Skeletal muscle satellite cell (primary cell): ENCODE results near the gene PDZD2.

Source experiments
- H3K27me3 ChIP-seq: 2 replicates; pipeline ENCODE4 v1.7.0; 2013; ENCODE audit warnings: low read length; ENCODE audit not compliant: control insufficient read depth, insufficient read depth
- H3K36me3 ChIP-seq: 2 replicates; pipeline ENCODE4 v1.7.0; 2013; ENCODE audit warnings: mild to moderate bottlenecking, control low read depth, low read length; ENCODE audit not compliant: insufficient read depth
- H3K4me1 ChIP-seq: 2 replicates; pipeline ENCODE4 v1.7.0; 2013; ENCODE audit warnings: low read length; ENCODE audit not compliant: control insufficient read depth, insufficient read depth
- H3K4me2 ChIP-seq: 2 replicates; pipeline ENCODE4 v1.7.0; 2013; ENCODE audit warnings: mild to moderate bottlenecking, low read length
- H3K4me3 ChIP-seq: 2 replicates; pipeline ENCODE4 v1.7.0; 2013; ENCODE audit warnings: low read length
- H3K9ac ChIP-seq: 2 replicates; pipeline ENCODE4 v1.7.0; 2013; ENCODE audit warnings: mild to moderate bottlenecking, low read depth, low read length, moderate library complexity
- H3K9me3 ChIP-seq: replicated peaks from 2 replicates; pipeline ENCODE4 v1.7.0; 2013; ENCODE audit warnings: mild to moderate bottlenecking, control low read depth, low read length

Gene PDZD2

GRCh38 chr5:31741496-31741895, 102.6 kb downstream of the PDZD2 start:
- Histone ChIP-seq H3K4me3 (no peak overlapping the region), H3K27me3 (peaks cover 9% of the 10 kb centered on the region), H3K4me2 (no peak overlapping the region), H3K4me1 (no peaks in the 10 kb centered on the region), H3K36me3 (no peaks in the 10 kb centered on the region), H3K9me3 (no peaks in the 10 kb centered on the region), H3K9ac (no peak overlapping the region)

- no peaks in the 10 kb centered on the region for H3K9me3 ChIP-seq
- peaks cover 6% of the 10 kb centered on the region for H3K27me3 ChIP-seq
- H3K9ac ChIP-seq: no peak overlapping the region
- no peak overlapping the region for H3K4me2 ChIP-seq
- H3K4me3 ChIP-seq: no peak overlapping the region
- H3K4me1 ChIP-seq: no peaks in the 10 kb centered on the region
- no peaks in the 10 kb centered on the region for H3K36me3 ChIP-seq
Observed at GRCh38 chr5:31743678-31744077, 104.7 kb downstream of the PDZD2 start.

DNA sequence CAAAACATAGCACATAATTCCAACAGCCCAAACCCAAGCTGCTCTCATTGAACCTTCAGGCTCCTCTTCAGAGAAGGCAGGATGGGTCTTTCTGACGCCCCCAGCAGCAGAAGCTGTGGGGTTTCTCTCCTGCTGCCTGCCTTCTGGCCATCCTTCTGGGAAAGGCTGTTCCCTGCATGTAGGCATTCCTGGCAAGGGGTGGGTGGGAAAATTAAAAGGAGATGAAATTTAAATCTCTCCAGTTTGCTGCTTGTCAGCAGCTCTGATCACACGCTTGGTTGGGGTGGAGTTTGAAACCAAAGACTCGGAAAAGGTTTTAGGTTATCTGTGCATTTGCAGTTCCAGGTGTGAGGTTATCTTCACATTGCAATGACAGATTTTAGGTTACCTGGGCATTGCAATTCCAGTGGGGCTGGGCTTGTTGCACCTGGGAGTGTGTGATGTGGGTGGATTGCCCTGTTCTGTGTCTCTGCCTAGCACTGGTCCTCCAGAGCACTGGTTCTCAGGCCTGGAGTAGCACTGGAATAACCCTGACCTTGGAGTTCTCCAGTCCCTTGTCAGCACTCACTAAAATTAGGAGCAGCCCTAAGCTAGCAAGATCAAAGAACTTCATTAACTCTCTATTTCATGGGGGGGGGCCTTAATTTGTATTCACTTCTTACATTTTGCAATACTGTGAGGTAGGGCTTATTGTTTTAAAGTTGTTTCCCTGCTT, 109.7 kb downstream of the PDZD2 start:
- no peak overlapping the region for H3K4me2 ChIP-seq
- H3K9ac ChIP-seq: no peak overlapping the region
- no peaks in the 10 kb centered on the region for H3K27me3 ChIP-seq
- H3K4me1 ChIP-seq: no peaks in the 10 kb centered on the region
- H3K9me3 ChIP-seq: no peaks in the 10 kb centered on the region
- H3K36me3 ChIP-seq: no peaks in the 10 kb centered on the region
- H3K4me3 ChIP-seq: no peak overlapping the region

DNA sequence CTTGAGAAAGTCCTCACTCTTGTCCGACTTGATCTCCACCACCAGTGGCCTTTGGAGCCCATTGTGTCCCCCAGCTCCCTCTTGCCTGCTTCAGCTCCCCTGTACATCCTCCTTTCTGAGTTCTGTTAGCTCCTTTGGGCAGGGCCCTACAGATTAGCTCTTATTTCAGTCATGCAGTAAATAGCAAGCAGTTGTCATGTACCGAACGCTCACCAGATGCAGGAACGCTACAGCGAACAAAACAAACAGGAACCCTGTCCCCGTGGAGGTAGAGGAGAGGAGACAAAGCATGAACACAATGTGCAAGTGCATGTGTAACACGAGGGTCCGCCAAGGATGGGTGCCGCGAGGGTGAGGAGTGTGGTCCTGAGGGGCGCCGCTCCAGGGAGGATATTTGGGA, 111.3 kb downstream of the PDZD2 start:
- H3K27me3 ChIP-seq: peaks cover 3% of the 10 kb centered on the region
- H3K4me3 ChIP-seq: no peak overlapping the region
- no peak overlapping the region for H3K4me2 ChIP-seq
- H3K4me1 ChIP-seq: no peaks in the 10 kb centered on the region
- H3K36me3 ChIP-seq: no peaks in the 10 kb centered on the region
- no peaks in the 10 kb centered on the region for H3K9me3 ChIP-seq
- H3K9ac ChIP-seq: no peak overlapping the region

DNA sequence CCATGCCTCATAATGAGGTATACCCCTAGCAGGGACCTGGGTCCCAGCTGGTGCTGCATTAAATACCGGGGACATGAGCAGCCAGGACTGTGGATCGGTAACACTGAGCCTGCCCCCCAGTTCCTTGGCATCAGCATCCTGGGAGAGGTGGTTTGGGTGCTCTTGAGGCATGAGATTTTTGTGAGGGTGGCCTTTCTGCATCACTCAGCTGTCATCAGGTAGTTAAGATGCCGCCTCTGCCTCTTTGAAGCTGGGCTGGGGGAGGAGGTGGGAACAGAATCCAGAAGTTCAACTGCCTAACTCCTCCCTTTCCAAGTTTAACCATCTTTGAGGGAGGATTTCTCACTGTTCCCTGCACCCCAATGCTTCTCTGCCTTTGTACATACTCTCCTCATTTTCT, 112.7 kb downstream of the PDZD2 start:
- Histone ChIP-seq H3K9ac (no peak overlapping the region), H3K4me1 (no peaks in the 10 kb centered on the region), H3K27me3 (peaks cover 3% of the 10 kb centered on the region), H3K4me2 (no peak overlapping the region), H3K9me3 (no peaks in the 10 kb centered on the region), H3K36me3 (no peaks in the 10 kb centered on the region), H3K4me3 (no peak overlapping the region)

DNA sequence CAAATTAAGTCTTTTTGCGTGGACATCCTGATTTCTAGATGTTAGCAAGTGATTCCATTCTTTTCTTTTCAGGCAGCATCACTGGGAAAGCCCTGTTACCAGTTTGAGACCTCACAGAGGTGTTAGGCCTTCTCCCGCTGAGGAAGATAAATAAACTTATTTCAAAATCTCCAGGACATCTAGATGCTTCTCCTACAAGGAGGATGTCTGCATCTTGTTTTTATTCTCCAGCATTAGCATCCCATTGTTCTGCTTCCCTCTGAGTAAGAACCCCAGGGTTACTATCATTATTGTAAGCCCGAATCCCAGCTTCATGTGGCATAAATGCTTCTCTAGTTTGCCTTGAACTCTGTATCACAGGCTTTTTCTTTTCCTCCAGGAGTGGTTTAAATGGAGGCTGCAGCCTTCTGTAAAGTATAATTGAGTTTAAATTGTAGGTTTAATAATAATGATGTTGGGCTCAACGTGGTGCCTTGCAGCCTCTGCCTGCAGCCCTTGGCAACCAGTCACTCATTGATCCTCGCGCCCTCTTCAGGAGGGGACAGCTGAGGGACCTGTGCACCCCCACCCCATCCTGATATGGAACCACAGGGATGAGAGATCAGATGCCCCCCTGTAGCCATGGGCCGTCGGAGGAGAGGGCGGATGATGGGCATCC, 114.9 kb downstream of the PDZD2 start:
- H3K4me3 ChIP-seq: no peak overlapping the region
- no peak overlapping the region for H3K9ac ChIP-seq
- no peaks in the 10 kb centered on the region for H3K36me3 ChIP-seq
- H3K4me2 ChIP-seq: no peak overlapping the region
- H3K27me3 ChIP-seq: peaks cover 10% of the 10 kb centered on the region
- no peaks in the 10 kb centered on the region for H3K4me1 ChIP-seq
- H3K9me3 ChIP-seq: no peaks in the 10 kb centered on the region

- Histone ChIP-seq H3K4me1 (no peaks in the 10 kb centered on the region), H3K9ac (no peak overlapping the region), H3K27me3 (peaks cover 11% of the 10 kb centered on the region), H3K4me3 (no peak overlapping the region), H3K4me2 (no peak overlapping the region), H3K9me3 (no peaks in the 10 kb centered on the region), H3K36me3 (no peaks in the 10 kb centered on the region)
Observed at GRCh38 chr5:31754358-31754704, 115.4 kb downstream of the PDZD2 start.

GRCh38 chr5:31754741-31755675, 116.1 kb downstream of the PDZD2 start:
- Histone ChIP-seq H3K27me3 (peaks cover 11% of the 10 kb centered on the region), H3K9ac (no peak overlapping the region), H3K4me3 (no peak overlapping the region), H3K4me1 (no peaks in the 10 kb centered on the region), H3K4me2 (no peak overlapping the region), H3K36me3 (no peaks in the 10 kb centered on the region), H3K9me3 (no peaks in the 10 kb centered on the region)

DNA sequence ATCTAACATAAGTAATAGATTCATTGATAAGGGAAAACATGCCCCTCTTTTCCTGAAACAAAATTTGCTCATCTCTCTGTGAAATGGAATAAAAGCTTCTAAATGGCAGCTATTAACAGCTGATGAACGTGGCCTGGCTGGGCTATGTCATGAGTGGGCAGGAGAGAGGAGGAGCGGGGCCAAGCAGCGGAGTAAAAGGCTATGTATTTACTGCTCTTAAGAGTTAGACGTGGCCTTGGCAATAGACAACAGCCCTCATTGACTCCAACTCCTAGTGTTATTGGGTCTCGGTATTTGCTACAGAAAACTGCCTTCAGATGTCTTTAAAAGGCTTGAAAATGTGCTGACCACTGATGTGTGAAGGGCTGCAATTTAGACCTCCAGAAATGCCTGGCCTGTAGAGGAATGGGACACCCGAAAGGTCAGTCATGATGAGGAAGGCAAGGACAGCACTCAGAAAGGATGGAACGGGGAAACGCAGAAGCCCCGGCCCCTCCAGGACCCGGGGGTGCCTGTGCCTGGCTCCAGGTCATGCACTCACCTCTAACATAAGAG, 116.8 kb downstream of the PDZD2 start:
- H3K4me1 ChIP-seq: no peaks in the 10 kb centered on the region
- H3K9ac ChIP-seq: no peak overlapping the region
- no peak overlapping the region for H3K4me2 ChIP-seq
- no peak overlapping the region for H3K4me3 ChIP-seq
- no peaks in the 10 kb centered on the region for H3K36me3 ChIP-seq
- H3K9me3 ChIP-seq: no peaks in the 10 kb centered on the region
- peaks cover 11% of the 10 kb centered on the region for H3K27me3 ChIP-seq

DNA sequence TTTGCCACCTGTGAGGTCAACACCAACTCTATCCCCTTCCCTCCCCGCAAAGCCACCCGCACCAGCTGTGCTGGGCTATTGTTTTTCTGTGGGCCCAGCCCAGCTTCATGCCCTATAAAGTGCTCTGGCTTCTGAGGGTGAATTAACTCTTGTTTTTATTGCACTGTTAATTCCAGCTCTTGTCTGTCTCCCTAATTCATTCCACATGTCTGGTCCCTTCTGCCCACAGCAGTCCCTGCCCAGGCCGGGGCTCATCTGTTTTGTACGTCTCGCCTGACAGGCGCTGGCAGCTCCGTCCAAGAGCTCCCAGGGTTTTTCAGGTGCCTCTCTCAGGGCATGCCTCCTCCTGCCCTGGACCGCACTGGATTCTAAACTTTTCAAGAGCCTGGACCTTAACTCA, 118.9 kb downstream of the PDZD2 start:
- H3K4me1 ChIP-seq: no peaks in the 10 kb centered on the region
- H3K4me2 ChIP-seq: no peak overlapping the region
- H3K9ac ChIP-seq: no peak overlapping the region
- no peaks in the 10 kb centered on the region for H3K36me3 ChIP-seq
- H3K27me3 ChIP-seq: peaks cover 11% of the 10 kb centered on the region
- H3K4me3 ChIP-seq: no peak overlapping the region
- no peaks in the 10 kb centered on the region for H3K9me3 ChIP-seq

- no peaks in the 10 kb centered on the region for H3K9me3 ChIP-seq
- H3K4me1 ChIP-seq: no peaks in the 10 kb centered on the region
- no peak overlapping the region for H3K4me3 ChIP-seq
- H3K27me3 ChIP-seq: peaks cover 11% of the 10 kb centered on the region
- H3K4me2 ChIP-seq: no peak overlapping the region
- no peaks in the 10 kb centered on the region for H3K36me3 ChIP-seq
- H3K9ac ChIP-seq: no peak overlapping the region
Observed at GRCh38 chr5:31758803-31759425, 120.0 kb downstream of the PDZD2 start.
